Neuronal stem cell (in vitro differentiated cells): ENCODE results near the gene ZNF443.

Experiments
- DNase-seq: peaks from one replicate; pipeline ENCODE4 v3.0.0-alpha.2; 2013; ENCODE audit warnings: low spot score
- H2AFZ ChIP-seq: one replicate; pipeline ENCODE4 v1.6.1; 2013; ENCODE audit warnings: mild to moderate bottlenecking, low read length, inconsistent platforms
- H2AK5ac ChIP-seq: 2 replicates; pipeline ENCODE4 v1.6.1; 2013; ENCODE audit warnings: low read depth, mild to moderate bottlenecking, inconsistent platforms, low read length, moderate library complexity, mixed read lengths
- H2BK120ac ChIP-seq: 2 replicates; pipeline ENCODE4 v1.6.1; 2013; ENCODE audit warnings: low read depth, mild to moderate bottlenecking, inconsistent platforms, low read length, moderate library complexity, mixed read lengths
- H2BK12ac ChIP-seq: one replicate; pipeline ENCODE4 v1.6.1; 2013; ENCODE audit warnings: low read length, inconsistent platforms
- H2BK15ac ChIP-seq: 2 replicates; pipeline ENCODE4 v1.6.1; 2013; ENCODE audit warnings: mild to moderate bottlenecking, low read length, inconsistent platforms, mixed read lengths
- H2BK5ac ChIP-seq: one replicate; pipeline ENCODE4 v1.6.1; 2013; ENCODE audit warnings: inconsistent platforms, mild to moderate bottlenecking, low read length, moderate library complexity
- H3K14ac ChIP-seq: one replicate; pipeline ENCODE4 v1.6.1; 2013; ENCODE audit warnings: low read length, inconsistent platforms
- H3K18ac ChIP-seq: 2 replicates; pipeline ENCODE4 v1.6.1; 2013; ENCODE audit warnings: low read length, inconsistent platforms
- H3K23ac ChIP-seq: 2 replicates; pipeline ENCODE4 v1.6.1; 2013; ENCODE audit warnings: low read depth, mild to moderate bottlenecking, mixed read lengths, low read length, inconsistent platforms; ENCODE audit not compliant: poor library complexity
- H3K27ac ChIP-seq: replicated peaks from 3 replicates; pipeline ENCODE4 v1.5.1; 2013; ENCODE audit warnings: low read length, inconsistent platforms
- H3K27me3 ChIP-seq, 3 experiments: 2 replicates each; pipeline ENCODE4 v1.6.1; 2013; ENCODE audit warnings: low read length in 3 of 3, mild to moderate bottlenecking in 2 of 3, inconsistent platforms in 1 of 3, low read depth in 1 of 3, mixed read lengths in 1 of 3, moderate library complexity in 1 of 3; ENCODE audit not compliant: control insufficient read depth in 3 of 3, insufficient read depth in 3 of 3
- H3K36me3 ChIP-seq, 2 donors: replicated peaks in 1 of 2; 2 replicates each; pipeline ENCODE4 v1.6.1; 2013; ENCODE audit warnings: low read length in 2 of 2; ENCODE audit not compliant: control insufficient read depth in 2 of 2, insufficient read depth in 2 of 2
- H3K4ac ChIP-seq: 2 replicates; pipeline ENCODE4 v1.6.1; 2013; ENCODE audit warnings: inconsistent platforms, mild to moderate bottlenecking, low read length, moderate library complexity
- H3K4me1 ChIP-seq, 2 donors: 1 replicate in 1 of 2; 2 replicates in 1 of 2; pipeline ENCODE4 v1.6.1; 2013; ENCODE audit warnings: low read length in 2 of 2, low read depth in 1 of 2; ENCODE audit not compliant: control insufficient read depth in 2 of 2, insufficient read depth in 1 of 2
- H3K4me2 ChIP-seq: one replicate; pipeline ENCODE4 v1.6.1; 2013; ENCODE audit warnings: mild to moderate bottlenecking, low read length, inconsistent platforms; ENCODE audit not compliant: insufficient read depth, poor library complexity, severe bottlenecking
- H3K4me3 ChIP-seq, 2 donors: 2 replicates each; pipeline ENCODE4 v1.5.1; 2013; ENCODE audit warnings: low read length in 2 of 2, mild to moderate bottlenecking in 2 of 2, inconsistent platforms in 1 of 2, moderate library complexity in 1 of 2
- H3K79me1 ChIP-seq: one replicate; pipeline ENCODE4 v1.6.1; 2013; ENCODE audit warnings: low read depth, mild to moderate bottlenecking, inconsistent platforms, low read length, moderate library complexity
- H3K9ac ChIP-seq: one replicate; pipeline ENCODE4 v1.6.1; 2013; ENCODE audit warnings: mild to moderate bottlenecking, low read depth, low read length, inconsistent platforms; ENCODE audit not compliant: poor library complexity
- H3K9me3 ChIP-seq, 2 donors: replicated peaks in 1 of 2; 2 replicates each; pipeline versions ENCODE3 to v1.6.1; 2013; ENCODE audit warnings: low read length in 2 of 2, mild to moderate bottlenecking in 2 of 2, inconsistent platforms in 1 of 2, low read depth in 1 of 2, mixed read lengths in 1 of 2, moderate library complexity in 1 of 2; ENCODE audit not compliant: control insufficient read depth in 2 of 2, insufficient read depth in 1 of 2
- H4K8ac ChIP-seq: one replicate; pipeline ENCODE4 v1.6.1; 2013; ENCODE audit warnings: low read depth, mild to moderate bottlenecking, inconsistent platforms, low read length, moderate library complexity
- H4K91ac ChIP-seq: one replicate; pipeline ENCODE4 v1.6.1; 2013; ENCODE audit warnings: low read length, low read depth, mild to moderate bottlenecking, inconsistent platforms; ENCODE audit not compliant: poor library complexity
- WGBS, 2 donors: extraction: QIAGEN DNeasy Blood & Tissue Kit; methylation state at CpG; one replicate each; pipeline ENCODE4 v1.1.7; 2013; ENCODE audit warnings: missing lambda C conversion rate in 2 of 2, mixed read lengths in 1 of 2; ENCODE audit not compliant: insufficient read length in 2 of 2, insufficient replicate concordance in 1 of 2; ENCODE audit errors: extremely low coverage in 2 of 2; 5-methylcytosine and 5-hydroxymethylcytosine counted together

The ZNF443 gene

DNA sequence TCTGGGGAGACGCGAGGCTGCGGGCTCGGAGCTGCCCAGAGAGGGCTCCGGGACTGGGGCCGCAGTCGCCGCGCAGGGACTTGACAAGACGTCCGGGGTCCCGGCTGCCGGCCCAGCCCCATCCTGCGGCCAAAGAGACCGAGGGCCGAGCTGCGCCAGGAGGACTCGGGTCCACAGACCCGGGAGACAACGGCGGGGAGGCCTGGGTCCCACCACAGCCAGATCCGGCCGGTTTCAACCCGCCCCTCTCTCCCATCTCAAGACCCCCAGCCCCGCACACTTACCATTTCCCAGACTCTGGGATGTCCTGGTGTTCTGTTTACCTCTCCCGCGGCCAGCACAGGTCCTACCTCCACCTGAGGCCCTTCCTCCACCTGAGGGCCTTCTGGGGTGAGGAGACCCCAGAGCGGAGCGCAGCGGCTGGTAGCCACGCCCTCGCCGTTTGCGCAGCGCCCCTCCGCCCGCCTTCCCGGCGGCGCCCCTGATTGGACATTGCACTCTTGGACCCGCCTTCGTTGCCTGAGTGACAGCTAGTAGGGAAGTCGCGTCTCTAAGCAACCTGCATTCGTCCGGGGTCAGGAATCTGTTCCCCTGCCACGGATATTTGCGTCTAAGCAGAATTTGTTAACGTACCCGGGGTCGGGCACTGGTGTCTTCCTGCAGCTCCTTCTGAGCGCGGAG, 43.7 kb upstream of the ZNF443 start, which contains the start of gene ZNF709:
Gene ZNF709 (minus strand): TSS at position 446 of the 681 bp plus-strand sequence. CDS start 159 bp downstream, at position 287.
- no CpG with 5 or more reads among the region's 53 CpGs for WGBS, 2 donors
- DNase-seq = peak; percentile 96
- peaks cover 0 to 35% of the 10 kb centered on the region in 2 donors for H3K9me3 ChIP-seq

GRCh38 chr19:12484011-12484370, 43.2 kb upstream of the ZNF443 start:
- peak overlapping the region; percentile 89 for H3K14ac ChIP-seq
- no peak overlapping the region for H2BK5ac ChIP-seq
- no peak overlapping the region for H3K4ac ChIP-seq
- H2AFZ ChIP-seq = peak overlapping the region; percentile 90
- H3K4me2 ChIP-seq = peak overlapping the region; percentile 56
- H3K27me3 ChIP-seq = no peaks in the 10 kb centered on the region
- H3K23ac ChIP-seq = peak overlapping the region; percentile 100
- H3K4me1 ChIP-seq = peaks cover 0 to 3% of the 10 kb centered on the region in 2 donors
- no peak overlapping the region for H2BK120ac ChIP-seq
- WGBS, 2 donors = no CpG with 5 or more reads among the region's 13 CpGs
- peak; percentile 15 for DNase-seq
- H3K27ac ChIP-seq = no peak overlapping the region
- no peak overlapping the region for H2BK12ac ChIP-seq
- H2BK15ac ChIP-seq = peak overlapping the region; percentile 75
- H3K79me1 ChIP-seq = peaks cover 4% of the 10 kb centered on the region
- peaks cover 0 to 40% of the 10 kb centered on the region in 2 donors for H3K9me3 ChIP-seq
- peak overlapping the region; percentile 21 for H2AK5ac ChIP-seq
- H4K8ac ChIP-seq = no peak overlapping the region
- peaks cover 0 to 38% of the 10 kb centered on the region in 2 donors for H3K36me3 ChIP-seq
- H3K18ac ChIP-seq = peak overlapping the region; percentile 91
- H3K9ac ChIP-seq = peak overlapping the region; percentile 93
- no peak overlapping the region for H4K91ac ChIP-seq
- H3K4me3 ChIP-seq = peak overlapping the region; percentile 77 to 91

More for the DNA sequence above, 43.7 kb upstream of the ZNF443 start, which contains the start of gene ZNF709:
- H2BK12ac ChIP-seq = no peak within 1 kb of the TSS
- H3K4me1 ChIP-seq = peaks cover 0 to 3% of the 10 kb centered on the region in 2 donors
- peaks cover 0 to 33% of the 10 kb centered on the region in 2 donors for H3K36me3 ChIP-seq
- peak within 1 kb of the TSS; percentile 100 for H3K23ac ChIP-seq
- peak within 1 kb of the TSS; percentile 89 for H3K14ac ChIP-seq
- peak within 1 kb of the TSS; percentile 59 for H3K4me2 ChIP-seq
- no peak within 1 kb of the TSS for H4K8ac ChIP-seq
- peaks cover 4% of the 10 kb centered on the region for H3K79me1 ChIP-seq
- H2BK5ac ChIP-seq = no peak within 1 kb of the TSS
- no peak within 1 kb of the TSS for H2BK120ac ChIP-seq
- H2BK15ac ChIP-seq = peak within 1 kb of the TSS; percentile 75
- peak within 1 kb of the TSS; percentile 91 for H3K18ac ChIP-seq
- H3K27me3 ChIP-seq = no peaks in the 10 kb centered on the region
- peak within 1 kb of the TSS; percentile 77 to 91 for H3K4me3 ChIP-seq
- H3K9ac ChIP-seq = peak within 1 kb of the TSS; percentile 93
- H4K91ac ChIP-seq = no peak within 1 kb of the TSS
- peak within 1 kb of the TSS; percentile 41 for H2AK5ac ChIP-seq
- H3K27ac ChIP-seq = peak within 1 kb of the TSS; percentile 90
- no peak within 1 kb of the TSS for H3K4ac ChIP-seq
- peak within 1 kb of the TSS; percentile 90 for H2AFZ ChIP-seq

DNA sequence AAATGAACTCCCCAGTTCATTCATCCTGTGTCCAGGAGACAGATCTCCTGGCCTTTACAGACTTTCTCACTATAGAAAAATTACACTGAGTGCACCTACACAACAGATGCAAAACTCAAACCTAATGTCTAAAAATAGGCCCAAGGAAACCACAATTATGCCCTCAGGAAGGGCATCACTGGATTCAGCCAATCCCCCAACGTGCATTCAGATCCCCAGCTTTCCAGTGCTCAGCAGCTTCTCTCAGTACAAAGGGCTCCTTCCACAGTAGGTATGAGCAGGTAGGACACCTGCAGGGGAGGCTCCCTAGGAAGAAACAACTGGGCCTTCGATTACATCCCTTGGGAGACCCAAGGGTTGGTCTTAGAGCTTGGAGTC, 41.7 kb upstream of the ZNF443 start:
- no peak overlapping the region for H4K8ac ChIP-seq
- H3K27me3 ChIP-seq = no peaks in the 10 kb centered on the region
- no peak overlapping the region for H4K91ac ChIP-seq
- peaks cover 0 to 6% of the 10 kb centered on the region in 2 donors for H3K4me1 ChIP-seq
- H2AK5ac ChIP-seq = no peak overlapping the region
- H2BK12ac ChIP-seq = no peak overlapping the region
- no peak overlapping the region for H3K27ac ChIP-seq
- H2AFZ ChIP-seq = no peak overlapping the region
- H3K9ac ChIP-seq = no peak overlapping the region
- peaks cover 0 to 51% of the 10 kb centered on the region in 2 donors for H3K36me3 ChIP-seq
- no peak overlapping the region for H3K14ac ChIP-seq
- WGBS, 2 donors = no CpG with 5 or more reads among the region's 2 CpGs
- peaks cover 4% of the 10 kb centered on the region for H3K79me1 ChIP-seq
- no peak overlapping the region for H3K4me3 ChIP-seq
- H2BK5ac ChIP-seq = no peak overlapping the region
- H3K4ac ChIP-seq = no peak overlapping the region
- peaks cover 0 to 55% of the 10 kb centered on the region in 2 donors for H3K9me3 ChIP-seq
- no peak overlapping the region for H3K4me2 ChIP-seq
- H2BK15ac ChIP-seq = no peak overlapping the region
- H3K18ac ChIP-seq = no peak overlapping the region
- no peak overlapping the region for H2BK120ac ChIP-seq
- no peak overlapping the region for H3K23ac ChIP-seq
- no peak for DNase-seq

GRCh38 chr19:12481781-12482508, 41.1 kb upstream of the ZNF443 start:
- Histone ChIP-seq H4K91ac (no peak overlapping the region), H2BK120ac (no peak overlapping the region), H3K9ac (no peak overlapping the region), H3K4me1 (peaks cover 0 to 6% of the 10 kb centered on the region in 2 donors), H3K23ac (no peak overlapping the region), H3K9me3 (peaks cover 0 to 60% of the 10 kb centered on the region in 2 donors), H3K4me3 (no peak overlapping the region), H3K14ac (no peak overlapping the region), H3K4me2 (no peak overlapping the region), H2BK12ac (no peak overlapping the region), H4K8ac (no peak overlapping the region), H2AK5ac (no peak overlapping the region), H3K36me3 (peaks cover 0 to 51% of the 10 kb centered on the region in 2 donors), H3K79me1 (peaks cover 4% of the 10 kb centered on the region), H3K27me3 (no peaks in the 10 kb centered on the region), H3K4ac (no peak overlapping the region), H2BK15ac (no peak overlapping the region), H2BK5ac (no peak overlapping the region), H3K27ac (no peak overlapping the region), H2AFZ (no peak overlapping the region), H3K18ac (no peak overlapping the region)
- DNase-seq = no peak
- WGBS, 2 donors = no CpG with 5 or more reads among the region's 4 CpGs
